GM12864 (cell line): Measurements from ENCODE around the gene GPATCH1.

ENCODE experiments used
- DNase-seq: peaks from one replicate; pipeline ENCODE4 v3.0.0-alpha.2; 2011; ENCODE audit warnings: low read depth
- H3K4me3 ChIP-seq: 2 replicates; pipeline ENCODE4 v1.5.1; 2011; ENCODE audit warnings: mild to moderate bottlenecking, low read depth, low read length, control low read depth
- CTCF ChIP-seq: IDR thresholded peaks from 2 replicates; pipeline ENCODE4 v1.5.1; 2011; ENCODE audit warnings: low read depth, mild to moderate bottlenecking, moderate library complexity, low read length, control low read depth, inconsistent platforms; ENCODE audit errors: missing control alignments

The GPATCH1 gene

GRCh38 chr19:33177417-33177979, 96.5 kb downstream of the GPATCH1 start:
- DNase-seq = no peak
- peak overlapping the region; percentile 50 for H3K4me3 ChIP-seq
- TF ChIP-seq CTCF = peak; percentile 38
